Measurements from ENCODE around the gene PCTP.
A peak's percentile ranks its signal among the peaks of the same experiment; 100 is the strongest.

The PCTP gene

GRCh38 chr17:55750750-55751657, at the start of gene PCTP:
Gene PCTP, plus strand, starts transcription at chr17:55751051. Its CDS starts 53 bp downstream, at chr17:55751104.
- Histone ChIP-seq H3K27ac (peak within 1 kb of the TSS; percentile 82), H3K27me3 (no peaks in the 10 kb centered on the region), H4K20me1 (peaks cover 7% of the 10 kb centered on the region; the same call in 1 of the 2 replicates), H3K9ac (peak within 1 kb of the TSS; percentile 86), H3K4me1 (peaks cover 22% of the 10 kb centered on the region), H3K4me2 (peak within 1 kb of the TSS; percentile 92), H3K4me3 (peak within 1 kb of the TSS; percentile 93), H3K36me3 (peaks cover 14% of the 10 kb centered on the region), H3K9me3 (no peaks in the 10 kb centered on the region)
- TF ChIP-seq Cebpa-rat (IDR thresholded peaks at IDR 0.05) = no peak

DNA sequence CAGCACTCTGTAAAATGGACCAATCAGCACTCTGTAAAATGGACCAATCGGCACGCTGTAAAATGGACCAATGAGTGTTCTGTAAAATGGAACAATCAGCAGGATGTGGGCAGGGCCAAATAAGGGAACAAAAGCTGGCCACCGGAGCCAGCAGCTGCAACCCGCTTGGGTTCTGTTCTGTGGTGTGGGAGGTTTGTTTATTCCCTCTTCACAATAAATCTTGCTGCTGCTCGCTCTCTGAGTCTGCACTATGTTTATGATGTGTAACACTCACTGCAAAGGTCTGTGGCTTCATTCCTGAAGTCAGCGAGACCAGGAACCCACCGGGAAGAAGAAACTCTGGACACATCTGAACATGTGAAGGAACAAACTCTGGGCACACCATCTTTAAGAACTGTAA, 48.7 kb upstream of the PCTP start:
- TF ChIP-seq Cebpa-rat (IDR thresholded peaks at IDR 0.05) = no peak
- no peaks in the 10 kb centered on the region for H4K20me1 ChIP-seq
- no peak overlapping the region for H3K4me3 ChIP-seq
- peaks cover 17% of the 10 kb centered on the region for H3K9me3 ChIP-seq
- no peak overlapping the region for H3K9ac ChIP-seq
- no peaks in the 10 kb centered on the region for H3K36me3 ChIP-seq
- H3K4me2 ChIP-seq = no peak overlapping the region
- H3K4me1 ChIP-seq = no peaks in the 10 kb centered on the region
- H3K27ac ChIP-seq = no peak overlapping the region
- H3K27me3 ChIP-seq = no peaks in the 10 kb centered on the region

GRCh38 chr17:55704401-55704800, 46.5 kb upstream of the PCTP start:
- no peaks in the 10 kb centered on the region for H3K36me3 ChIP-seq
- no peak overlapping the region for H3K4me3 ChIP-seq
- H3K9ac ChIP-seq = no peak overlapping the region
- no peak overlapping the region for H3K4me2 ChIP-seq
- peaks cover 13% of the 10 kb centered on the region for H3K9me3 ChIP-seq
- no peaks in the 10 kb centered on the region for H3K27me3 ChIP-seq
- no peaks in the 10 kb centered on the region for H4K20me1 ChIP-seq
- no peak overlapping the region for H3K27ac ChIP-seq
- TF ChIP-seq Cebpa-rat (IDR thresholded peaks at IDR 0.05) = no peak
- no peaks in the 10 kb centered on the region for H3K4me1 ChIP-seq

DNA sequence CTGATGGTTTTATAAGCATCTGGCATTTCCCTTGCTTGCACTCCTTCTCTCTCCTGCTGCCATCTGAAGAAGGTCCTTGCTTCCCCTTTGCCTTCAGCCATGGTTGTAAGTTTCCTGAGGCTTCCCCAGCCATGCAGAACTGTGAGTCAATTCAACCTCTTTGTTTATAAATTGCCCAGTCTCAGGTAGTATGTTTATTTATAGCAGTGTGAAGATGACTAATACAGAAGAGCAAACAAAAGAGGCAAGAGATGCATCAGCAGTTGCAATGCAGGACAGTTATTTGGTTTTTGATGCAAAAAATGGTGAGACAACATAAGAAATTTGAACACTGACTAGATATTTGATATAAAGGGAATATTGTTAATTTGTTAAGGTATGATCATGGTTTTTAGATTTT, 45.0 kb upstream of the PCTP start:
- H3K4me3 ChIP-seq = no peak overlapping the region
- peaks cover 13% of the 10 kb centered on the region for H3K9me3 ChIP-seq
- no peak overlapping the region for H3K27ac ChIP-seq
- H3K9ac ChIP-seq = no peak overlapping the region
- TF ChIP-seq Cebpa-rat (IDR thresholded peaks at IDR 0.05) = no peak
- H3K4me1 ChIP-seq = no peaks in the 10 kb centered on the region
- H3K4me2 ChIP-seq = no peak overlapping the region
- H3K27me3 ChIP-seq = no peaks in the 10 kb centered on the region
- no peaks in the 10 kb centered on the region for H3K36me3 ChIP-seq
- no peaks in the 10 kb centered on the region for H4K20me1 ChIP-seq

GRCh38 chr17:55706808-55707773, 43.8 kb upstream of the PCTP start:
- no peaks in the 10 kb centered on the region for H3K4me1 ChIP-seq
- H3K4me3 ChIP-seq = no peak overlapping the region
- no peaks in the 10 kb centered on the region for H3K27me3 ChIP-seq

DNA sequence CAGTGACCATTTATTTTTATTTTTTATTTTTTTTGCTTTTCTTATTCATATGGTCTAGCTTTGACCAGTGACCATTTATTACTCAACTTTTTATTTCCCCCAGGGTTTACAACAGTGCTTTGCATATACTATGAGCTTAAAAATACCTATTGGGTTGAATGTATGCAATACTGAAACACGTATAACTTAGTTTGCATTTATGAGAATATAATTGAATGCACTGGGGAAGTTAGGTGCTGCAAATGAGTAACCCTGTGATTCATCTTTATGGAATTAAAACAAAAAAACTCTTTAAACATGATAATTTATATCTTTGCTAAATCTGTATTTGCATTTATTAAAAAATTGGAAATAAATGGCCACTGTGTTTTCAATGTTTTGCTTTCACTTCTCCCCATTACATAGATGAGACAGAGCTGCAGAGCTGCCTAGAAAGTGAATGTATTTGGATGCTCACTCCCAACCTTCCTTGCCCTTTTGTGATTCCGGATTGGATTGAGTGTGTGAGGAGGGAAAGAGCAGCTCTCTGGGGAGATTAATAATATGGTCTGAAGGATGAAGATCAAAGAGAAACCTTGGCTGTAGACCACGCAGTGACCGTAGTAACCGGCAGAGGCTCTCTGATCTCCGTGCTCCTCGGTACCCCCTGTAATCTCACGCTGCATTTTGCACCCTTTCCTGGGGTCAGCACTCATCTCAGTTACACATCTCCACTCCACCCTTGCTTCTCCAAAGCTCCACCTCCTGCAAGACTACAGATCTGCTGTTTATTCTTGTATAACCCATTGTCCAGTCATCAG, 42.5 kb upstream of the PCTP start:
- Histone ChIP-seq H3K27ac (no peak overlapping the region), H3K4me2 (no peak overlapping the region), H3K9ac (no peak overlapping the region), H3K36me3 (no peaks in the 10 kb centered on the region), H3K9me3 (no peaks in the 10 kb centered on the region), H4K20me1 (no peaks in the 10 kb centered on the region), H3K4me1 (no peaks in the 10 kb centered on the region), H3K27me3 (no peaks in the 10 kb centered on the region), H3K4me3 (no peak overlapping the region)
- no peak for TF ChIP-seq Cebpa-rat (IDR thresholded peaks at IDR 0.05)

More at GRCh38 chr17:55706808-55707773, 43.8 kb upstream of the PCTP start:
- H3K9ac ChIP-seq = no peak overlapping the region
- H3K9me3 ChIP-seq = peaks cover 4% of the 10 kb centered on the region; the same call in 1 of the 2 replicates
- TF ChIP-seq Cebpa-rat (IDR thresholded peaks at IDR 0.05) = no peak
- H3K36me3 ChIP-seq = no peaks in the 10 kb centered on the region
- H3K4me2 ChIP-seq = no peak overlapping the region
- no peaks in the 10 kb centered on the region for H4K20me1 ChIP-seq
- no peak overlapping the region for H3K27ac ChIP-seq

DNA sequence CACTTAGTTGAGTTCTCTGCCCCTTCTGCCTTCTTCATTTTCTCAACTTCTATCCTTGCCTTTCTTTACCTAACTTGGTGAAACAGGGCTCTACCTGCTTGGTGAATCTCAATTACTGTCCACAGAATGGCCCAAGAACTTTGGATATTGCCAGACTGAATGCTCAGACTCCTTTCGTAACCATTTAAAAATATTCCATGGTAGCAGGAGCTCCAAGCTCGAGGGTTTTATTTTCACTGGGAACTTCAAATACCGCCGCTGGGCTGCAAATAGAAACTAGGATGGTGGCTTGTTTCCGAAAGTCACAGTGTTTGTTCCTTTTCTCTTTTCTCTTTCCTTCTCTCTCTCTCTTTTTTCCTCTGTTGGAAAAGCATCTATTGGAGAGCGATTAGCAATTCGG, 41.4 kb upstream of the PCTP start:
- H3K4me2 ChIP-seq = no peak overlapping the region
- H3K4me3 ChIP-seq = no peak overlapping the region
- no peak overlapping the region for H3K27ac ChIP-seq
- no peaks in the 10 kb centered on the region for H3K36me3 ChIP-seq
- no peaks in the 10 kb centered on the region for H3K4me1 ChIP-seq
- H3K27me3 ChIP-seq = no peaks in the 10 kb centered on the region
- no peaks in the 10 kb centered on the region for H4K20me1 ChIP-seq
- no peak for TF ChIP-seq Cebpa-rat (IDR thresholded peaks at IDR 0.05)
- H3K9ac ChIP-seq = no peak overlapping the region
- no peaks in the 10 kb centered on the region for H3K9me3 ChIP-seq

DNA sequence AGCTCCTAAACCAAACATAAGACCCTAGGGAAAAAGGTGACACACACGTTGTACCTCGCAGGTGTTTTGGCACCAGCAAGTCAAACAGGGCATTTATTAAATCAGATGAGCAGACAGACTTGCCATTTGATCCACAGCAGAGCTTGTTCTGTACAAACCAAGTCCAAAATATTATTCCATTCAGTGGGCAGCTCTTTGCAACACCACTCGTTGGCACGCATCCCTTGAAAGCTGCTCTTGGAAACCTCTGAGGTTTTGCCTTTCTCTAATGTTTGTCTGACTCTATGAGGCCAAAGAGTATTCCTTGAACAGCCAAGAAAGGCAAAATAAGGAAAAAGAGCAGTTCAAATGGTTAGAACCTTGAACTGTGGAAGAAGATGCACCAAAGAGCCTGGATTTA, 40.9 kb upstream of the PCTP start:
- H4K20me1 ChIP-seq = no peaks in the 10 kb centered on the region

GRCh38 chr17:55710410-55710809, 40.4 kb upstream of the PCTP start:
- Histone ChIP-seq H3K36me3 (no peaks in the 10 kb centered on the region), H3K27me3 (no peaks in the 10 kb centered on the region), H3K9me3 (no peaks in the 10 kb centered on the region), H3K4me3 (no peak overlapping the region), H3K4me2 (no peak overlapping the region), H4K20me1 (no peaks in the 10 kb centered on the region), H3K27ac (no peak overlapping the region), H3K9ac (no peak overlapping the region), H3K4me1 (no peaks in the 10 kb centered on the region)
- no peak for TF ChIP-seq Cebpa-rat (IDR thresholded peaks at IDR 0.05)

More for the DNA sequence above, 40.9 kb upstream of the PCTP start:
- H3K27me3 ChIP-seq = no peaks in the 10 kb centered on the region
- H3K9ac ChIP-seq = no peak overlapping the region
- TF ChIP-seq Cebpa-rat (IDR thresholded peaks at IDR 0.05) = no peak
- no peaks in the 10 kb centered on the region for H3K9me3 ChIP-seq
- H3K4me2 ChIP-seq = no peak overlapping the region
- H3K4me3 ChIP-seq = no peak overlapping the region
- no peak overlapping the region for H3K27ac ChIP-seq
- H3K36me3 ChIP-seq = no peaks in the 10 kb centered on the region
- H3K4me1 ChIP-seq = no peaks in the 10 kb centered on the region

All from BLaER1 (cell line).